Measurements from ENCODE around the gene TEAD2.
"Not testable (repeated sequence)": the region's sequence is repeated elsewhere in the genome, so short reads cannot be mapped to it uniquely, and the experiment has no call there.

DNA sequence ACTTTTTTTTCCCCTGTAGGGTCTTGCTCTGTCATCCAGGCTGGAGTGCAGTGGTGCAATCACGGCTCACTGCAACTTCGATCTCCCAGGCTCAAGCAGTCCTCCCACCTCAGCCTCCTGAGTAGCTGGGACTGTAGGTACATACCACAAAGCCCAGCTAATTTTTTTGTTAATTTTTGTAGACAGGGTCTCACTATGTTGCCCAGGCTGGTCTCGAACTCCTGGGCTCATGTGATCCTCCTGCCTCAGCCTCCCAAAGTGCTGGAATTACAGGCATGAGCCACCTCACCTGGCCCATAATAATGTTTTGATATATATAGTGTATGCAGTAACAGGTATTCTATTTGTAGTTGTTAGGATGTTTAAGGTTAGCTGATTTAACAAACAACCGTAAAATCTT is 31.0 kb downstream of the TEAD2 start:
- not testable (repeated sequence) for TF ChIP-seq POLR2A, CTCF (IDR thresholded peaks at IDR 0.05)

All from esophagus squamous epithelium (tissue), 4 donors.